NCI-H2081 (cell line): ENCODE measurements around the gene RPL39L.
A peak's percentile ranks its signal among the peaks of the same experiment; 100 is the strongest.
"Not testable (repeated sequence)": the region's sequence is repeated elsewhere in the genome, so short reads cannot be mapped to it uniquely, and the experiment has no call there.

Source experiments
- DNase-seq, 2 experiments: peaks; one replicate each; lab custom pipeline; 2025; lab: John Stamatoyannopoulos, UW

The RPL39L gene

GRCh38 chr3:187139126-187139894 is at the start of gene RPL39L:
TSS of gene RPL39L (minus strand) at chr3:187139496. CDS start at chr3:187121300, 18,196 bp downstream.
- peak; percentile 56 to 61 for DNase-seq

GRCh38 chr3:187188931-187189330 is 49.6 kb upstream of the RPL39L start:
- no peak for DNase-seq

DNA sequence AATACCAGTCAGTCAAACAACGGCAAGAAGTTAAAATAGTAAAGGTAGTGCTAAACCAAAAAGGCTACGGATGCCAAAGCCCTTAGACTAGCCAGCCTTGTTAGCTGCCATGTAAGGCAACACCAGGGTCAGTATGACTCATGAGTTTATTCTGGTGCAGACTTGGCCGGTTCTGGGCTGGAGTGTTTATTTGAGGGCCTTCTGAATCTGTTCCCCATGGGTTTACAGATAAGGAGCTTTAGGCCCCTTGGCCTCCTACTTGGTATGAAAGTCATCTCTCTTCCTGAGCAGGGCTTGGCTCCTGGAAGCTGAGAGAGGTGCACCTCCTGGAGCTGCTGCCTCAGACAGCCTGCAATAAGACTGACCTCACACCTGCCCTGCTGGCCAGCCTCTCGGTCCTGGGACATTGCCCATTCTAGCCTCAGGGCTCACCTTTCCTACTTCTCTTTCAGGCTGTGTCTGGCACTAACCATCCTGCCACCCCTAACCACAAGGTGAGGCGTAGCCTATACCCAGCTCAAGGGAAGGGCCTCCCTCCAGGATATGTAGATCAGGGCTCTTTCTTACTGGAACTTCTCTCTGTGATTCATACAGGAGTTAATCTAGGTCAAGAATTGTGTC is 47.6 kb upstream of the RPL39L start:
- no peak for DNase-seq

- no peak for DNase-seq
Observed at GRCh38 chr3:187186375-187186774, 47.1 kb upstream of the RPL39L start.

- DNase-seq: no peak
Observed at GRCh38 chr3:187185759-187186158, 46.5 kb upstream of the RPL39L start.

- DNase-seq: no peak
Observed at GRCh38 chr3:187183903-187184302, 44.6 kb upstream of the RPL39L start.

- DNase-seq: no peak
Observed at GRCh38 chr3:187183210-187183862, 44.0 kb upstream of the RPL39L start.

DNA sequence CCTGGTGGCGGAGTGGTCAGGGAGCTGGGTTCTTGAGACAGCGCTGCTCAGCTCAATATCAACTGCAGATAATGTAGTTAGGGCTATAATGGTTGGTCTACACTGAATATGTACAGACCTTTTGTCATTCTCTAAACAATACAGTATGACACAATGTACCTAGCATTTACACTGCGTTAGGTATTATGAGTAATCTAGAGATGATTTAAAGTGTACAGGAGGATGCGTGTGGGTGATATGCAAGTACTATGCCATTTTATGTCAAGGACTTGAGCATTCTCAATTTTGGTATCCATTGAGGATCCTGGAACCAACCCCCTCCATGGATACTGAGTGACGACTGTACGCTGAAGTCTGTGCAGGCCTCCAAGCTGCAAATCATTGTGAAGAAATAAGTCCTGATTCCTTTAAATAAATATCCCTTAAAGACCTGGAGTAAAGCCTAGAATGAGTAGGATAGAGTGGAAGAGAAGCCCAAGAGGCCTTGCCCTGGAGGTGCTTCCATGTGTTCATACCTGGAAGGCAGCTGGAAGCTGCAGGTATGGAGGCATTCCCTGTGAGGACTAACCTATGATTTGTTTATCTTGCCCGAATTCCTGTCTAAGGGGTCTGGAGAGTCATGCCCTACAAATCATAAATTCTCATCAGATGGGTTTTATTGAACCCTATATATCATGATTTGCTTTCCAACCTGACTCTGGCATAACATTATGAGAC is 42.3 kb upstream of the RPL39L start:
- DNase-seq: no peak

GRCh38 chr3:187172929-187173328 is 33.6 kb upstream of the RPL39L start:
- DNase-seq: no peak

- not testable (repeated sequence) for DNase-seq
Observed at GRCh38 chr3:187170911-187171310, 31.6 kb upstream of the RPL39L start.

DNA sequence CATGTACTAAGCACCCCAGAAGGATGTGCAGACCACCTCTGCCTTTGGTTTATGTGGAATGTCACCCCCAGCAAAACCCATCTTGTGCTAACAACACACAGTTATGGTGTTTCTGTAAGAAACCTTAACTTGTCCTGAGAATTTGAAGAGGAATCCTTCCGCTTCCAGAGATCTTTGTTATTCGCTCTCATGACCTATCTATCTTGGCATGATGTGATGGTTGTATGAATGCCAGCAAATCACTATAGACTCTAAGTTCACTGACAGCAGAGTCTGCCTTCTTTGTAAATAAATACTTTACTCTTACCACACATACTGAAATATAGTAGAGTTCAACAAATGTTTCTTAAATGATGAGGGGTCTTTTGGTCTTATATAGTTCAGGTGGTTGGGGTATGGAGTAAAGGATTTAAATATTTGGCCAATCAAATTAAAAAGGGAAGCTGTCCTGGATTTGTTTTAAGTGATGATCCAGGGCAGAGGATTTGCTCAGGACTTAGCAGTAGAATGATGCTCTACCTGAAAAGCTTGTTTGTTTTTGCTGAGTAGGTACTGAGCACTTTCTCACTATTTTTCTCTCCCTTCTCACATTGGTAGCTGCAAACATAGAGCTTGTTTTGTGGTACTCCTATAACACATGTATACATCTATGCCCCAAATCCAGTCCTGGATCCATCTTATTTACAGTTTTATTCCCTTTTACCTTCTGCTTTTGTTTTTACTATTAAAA is 30.1 kb upstream of the RPL39L start:
- no peak for DNase-seq

GRCh38 chr3:187167777-187168176 is 28.5 kb upstream of the RPL39L start:
- no peak for DNase-seq

- DNase-seq: no peak
Observed at GRCh38 chr3:187166750-187167149, 27.5 kb upstream of the RPL39L start.

- peak; percentile 49 to 64 for DNase-seq
Observed at GRCh38 chr3:187165144-187165543, 25.8 kb upstream of the RPL39L start.

- DNase-seq: no peak
Observed at GRCh38 chr3:187162265-187162953, 23.1 kb upstream of the RPL39L start.

DNA sequence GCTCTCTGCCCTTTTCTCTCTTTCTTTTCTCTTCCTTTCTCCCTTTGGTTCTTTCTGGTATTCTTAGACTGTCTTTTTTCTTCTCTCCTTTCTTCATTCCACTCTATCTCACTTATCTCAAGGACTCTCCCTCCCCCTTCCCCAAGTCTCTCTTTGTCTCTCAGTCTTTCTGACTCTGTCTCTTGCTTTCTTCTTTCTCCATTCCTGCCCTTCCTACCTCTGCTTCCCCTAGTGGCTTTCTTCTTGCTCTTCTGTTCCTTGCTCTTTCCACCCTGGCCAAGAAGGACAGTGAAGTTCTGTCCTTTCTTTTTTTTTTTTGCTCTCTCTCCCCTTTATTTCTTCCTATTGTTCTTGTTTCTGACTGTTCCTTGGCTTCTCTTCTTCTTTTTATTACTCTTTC is 22.3 kb upstream of the RPL39L start:
- no peak for DNase-seq

- DNase-seq: no peak
Observed at GRCh38 chr3:187150599-187150998, 11.3 kb upstream of the RPL39L start.

- DNase-seq: no peak
Observed at GRCh38 chr3:187150186-187150585, 10.9 kb upstream of the RPL39L start.

DNA sequence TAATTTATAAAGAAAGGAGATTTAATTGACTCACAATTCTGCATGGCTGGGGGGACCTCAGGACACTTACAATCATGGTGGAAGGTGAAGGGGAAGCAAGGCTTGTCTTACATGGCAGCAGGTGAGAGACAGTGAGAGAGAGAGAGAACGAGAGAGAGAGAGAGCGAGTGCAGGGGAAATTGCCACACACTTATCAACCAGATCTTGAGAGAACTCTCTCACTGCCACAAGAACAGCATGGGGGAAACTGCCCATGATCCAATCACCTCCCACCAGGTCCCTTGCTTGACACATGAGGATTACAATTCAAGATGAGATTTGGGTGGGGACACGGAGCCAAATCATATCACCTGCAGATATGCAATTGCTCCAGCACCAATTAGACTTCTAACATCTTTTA is 7.1 kb upstream of the RPL39L start:
- DNase-seq: no peak

DNA sequence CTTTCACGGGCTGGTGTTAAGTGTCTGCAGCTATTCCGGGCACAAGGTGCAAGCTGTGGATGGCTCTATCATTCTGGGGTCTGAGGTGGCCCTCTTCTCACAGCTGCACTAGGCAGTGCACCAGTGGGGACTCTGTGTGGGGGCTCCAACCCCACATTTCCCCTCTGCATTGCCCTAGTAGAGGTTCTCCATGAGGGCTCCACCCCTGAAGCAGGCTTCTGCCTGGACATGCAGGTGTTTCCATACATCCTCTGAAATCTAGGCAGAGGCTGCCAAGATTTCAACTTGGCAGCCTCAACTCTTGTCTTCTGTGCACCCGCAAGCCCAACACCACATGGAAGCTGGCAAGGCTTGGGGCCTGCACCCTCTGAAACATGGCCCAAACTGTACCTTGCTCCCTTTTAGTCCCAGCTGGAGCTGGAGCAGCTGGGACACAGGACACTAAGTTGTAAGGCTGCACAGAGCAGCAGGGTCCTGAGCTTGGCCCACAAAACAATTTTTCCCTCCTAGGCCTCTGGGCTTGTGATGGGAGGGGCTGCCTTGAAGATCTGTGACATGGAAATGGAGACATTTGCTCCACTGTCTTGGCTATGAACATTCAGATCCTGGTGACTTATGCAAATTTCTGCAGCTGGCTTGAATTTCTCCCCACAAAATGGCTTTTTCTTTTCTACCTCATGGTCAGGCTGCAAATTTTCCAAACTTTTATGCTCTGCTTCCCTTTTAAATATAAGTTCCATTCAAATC is 6.0 kb upstream of the RPL39L start:
- DNase-seq: no peak

- no peak for DNase-seq
Observed at GRCh38 chr3:187139895-187140253, 578 bp upstream of the RPL39L start.
